Psoas muscle (tissue), 8 donors: ENCODE measurements around the gene ZSCAN22. TPM values are rescaled to one million over a fixed set of nuclear protein-coding genes. Genes with fewer than 3 reads are reported as not detected.
"Not testable (repeated sequence)": the region's sequence is repeated elsewhere in the genome, so short reads cannot be mapped to it uniquely, and the experiment has no call there.

Experiments
- ATAC-seq, 4 donors: fragments of 200-7000 bp; cut with Tn5 transposase; one replicate each; pipeline ENCODE4 v1.9.1; 2020; ENCODE audit warnings: moderate library complexity in 3 of 4, mild to moderate bottlenecking in 2 of 4
- DNase-seq, 2 donors: peaks; one replicate each; pipeline ENCODE4 v3.0.0-alpha.2; 2020
- H3K27ac ChIP-seq: fragments of 200-600 bp; one replicate; pipeline ENCODE4 v1.8.0; 2022
- H3K27me3 ChIP-seq, 3 donors: fragments of 200-600 bp in 1 of 3; one replicate each; pipeline versions ENCODE4 v1.6.1 to v1.8.0; 2013 to 2022; ENCODE audit warnings: low read length in 2 of 3, mild to moderate bottlenecking in 2 of 3, moderate library complexity in 1 of 3; ENCODE audit not compliant: insufficient read depth in 3 of 3
- H3K36me3 ChIP-seq, 2 donors: fragments of 200-600 bp in 1 of 2; one replicate each; pipeline versions ENCODE4 v1.6.1 to v1.8.0; 2013 to 2022; ENCODE audit warnings: low read depth in 1 of 2, mild to moderate bottlenecking in 1 of 2, moderate library complexity in 1 of 2; ENCODE audit not compliant: insufficient read depth in 1 of 2
- H3K4me1 ChIP-seq: fragments of 200-600 bp; one replicate; pipeline ENCODE4 v1.8.0; 2022
- H3K4me3 ChIP-seq: fragments of 200-600 bp; one replicate; pipeline ENCODE4 v1.8.0; 2022; ENCODE audit warnings: mild to moderate bottlenecking
- H3K9me3 ChIP-seq: fragments of 200-600 bp; one replicate; pipeline ENCODE4 v1.8.0; 2022
- CTCF ChIP-seq: fragments of 200-600 bp; IDR thresholded peaks from one replicate; pipeline ENCODE4 v1.8.0; 2022; ENCODE audit warnings: antibody characterized with exemption
- WGBS, 3 donors: extraction: QIAGEN DNeasy Blood & Tissue Kit; methylation state at CpG; one replicate each; pipeline versions ENCODE4 v1.1.6 to v1.1.7; 2013; 5-methylcytosine and 5-hydroxymethylcytosine counted together
- intact Hi-C, 2 donors: fragments of 100-400 bp; cut with DNase I; formaldehyde crosslinking; loops; one replicate each; pipeline versions ENCODE4 v1.11.0 to v1.14.2; 2022
- polyA plus RNA-seq, 3 donors: library from polyadenylated mRNA; stranded (reverse); fragments of 200-250 nt; gene quantifications; one replicate each; pipeline ENCODE4 v1.2.3, GENCODE V29; 2013
- total RNA-seq, 4 donors: library from RNA; stranded (reverse); fragmentation: NEBNext Ultra II Directional in 2 of 4; extraction: Animal tissue kit (Norgen Biotek cat#: 25700) in 2 of 4; gene quantifications; one replicate each; pipeline versions ENCODE4 v1.2.1 to v1.2.4, GENCODE V29; 2021 to 2023
- donor health status: healthy with polysubstance abuse.
- donor health status: DM: no; HTN: no; CAD: no; lungs with moderate emphysema.
- donor health status: Bipolar disorder and iron deficiency.
- donor health status: healthy.
- donor health status: DM: yes; HTN: yes; CAD: no.
- donor health status: DM: no; HTN: no; CAD: no.
- donor health status: DM: no; HTN: no; CAD: no.
- donor health status: DM: yes; HTN: yes; CAD: no.

The ZSCAN22 gene
- total and polyA plus RNA-seq, 7 donors: 1.1 to 3.1 (median 2.0) TPM

GRCh38 chr19:58305065-58305931 lies 21.5 kb upstream of the ZSCAN22 start, which contains the start of gene ERVK3-1:
TSS of gene ERVK3-1 (plus strand) at chr19:58305377. CDS start at chr19:58312169, 6,792 bp downstream.
- intact Hi-C loops: loop anchor here in 1 of 2 donors (5.0 kb wide), 1 partner anchor 57 kb away; the partner anchor contains the start of gene ZNF497

GRCh38 chr19:58305932-58306323 lies 20.9 kb upstream of the ZSCAN22 start:
- Histone ChIP-seq H3K36me3 (peaks cover 2 to 40% of the 10 kb centered on the region in 2 donors), H3K27ac (peak overlapping the region; percentile 93), H3K4me1 (peaks cover 9% of the 10 kb centered on the region), H3K4me3 (peak overlapping the region; percentile 89), H3K27me3 (no peaks in the 10 kb centered on the region), H3K9me3 (peaks cover 13% of the 10 kb centered on the region)
- intact Hi-C loops: loop anchor here in 1 of 2 donors (5.0 kb wide), 1 partner anchor 56 kb away; the partner anchor contains the start of gene ZNF497
- TF ChIP-seq CTCF: no peak
- ATAC-seq: no peak
- 47 to 64% (median 59%) methylated on average over 12 of the region's 12 CpGs for WGBS, 3 donors
- DNase-seq: no peak

More at GRCh38 chr19:58305065-58305931, 21.5 kb upstream of the ZSCAN22 start, which contains the start of gene ERVK3-1:
- peak; percentile 19 for TF ChIP-seq CTCF
- H3K27ac ChIP-seq: peak within 1 kb of the TSS; percentile 93
- peaks cover 9% of the 10 kb centered on the region for H3K4me1 ChIP-seq
- no peaks in the 10 kb centered on the region for H3K27me3 ChIP-seq
- ATAC-seq (peak; percentile 100), DNase-seq (peak; percentile 96 to 98)
- peaks cover 2 to 46% of the 10 kb centered on the region in 2 donors for H3K36me3 ChIP-seq
- H3K4me3 ChIP-seq: peak within 1 kb of the TSS; percentile 89
- WGBS, 3 donors: 1% methylated on average over 55 of the region's 55 CpGs
- H3K9me3 ChIP-seq: peaks cover 13% of the 10 kb centered on the region

GRCh38 chr19:58307736-58308135 lies 19.1 kb upstream of the ZSCAN22 start:
- DNase-seq (no peak), ATAC-seq (no peak)
- Histone ChIP-seq H3K4me1 (peaks cover 9% of the 10 kb centered on the region), H3K9me3 (no peaks in the 10 kb centered on the region), H3K27ac (no peak overlapping the region), H3K36me3 (peaks cover 12 to 55% of the 10 kb centered on the region in 2 donors), H3K4me3 (no peak overlapping the region), H3K27me3 (no peaks in the 10 kb centered on the region)
- no peak for TF ChIP-seq CTCF
- intact Hi-C loops: loop anchor here in 1 of 2 donors (5.0 kb wide), 1 partner anchor 55 kb away; the partner anchor contains the start of gene ZNF497
- 77 to 80% (median 78%) methylated on average over 4 of the region's 4 CpGs for WGBS, 3 donors

- intact Hi-C loops, H3K4me1 ChIP-seq, ATAC-seq, H3K9me3 ChIP-seq, H3K4me3 ChIP-seq, H3K27me3 ChIP-seq, H3K27ac ChIP-seq: not testable (repeated sequence)
- peak in 1 of 2 donors; percentile 25 for DNase-seq
- peaks cover 19 to 84% of the 10 kb centered on the region in 2 donors for H3K36me3 ChIP-seq
- peak; percentile 37 for TF ChIP-seq CTCF
- 48 to 49% (median 48%) methylated on average over 12 to 13 of the region's 13 CpGs for WGBS, 3 donors
Measured at GRCh38 chr19:58310685-58311084, 16.1 kb upstream of the ZSCAN22 start.
